ENCODE measurements around the gene NPPA.

Gene NPPA

GRCh38 chr1:11885916-11886315 lies 38.3 kb upstream of the NPPA start:
- H3K36me3 ChIP-seq (ENCODE audit: insufficient read depth, low read length) = no peaks in the 10 kb centered on the region
- no peak overlapping the region for H3K4me3 ChIP-seq
- DNase-seq (ENCODE audit: low read depth, low spot score) = no peak
- TF ChIP-seq POLR2AphosphoS5 (IDR thresholded peaks at IDR 0.05; ENCODE audit: borderline replicate concordance, low read depth, low read length) (no peak), EZH2 (IDR thresholded peaks at IDR 0.05) (no peak), FOXP2 (optimal IDR thresholded peaks at IDR 0.05; ENCODE audit: control extremely low read depth, extremely low read length, insufficient read depth) (no peak)
- no peak overlapping the region for H3K27ac ChIP-seq
- no peaks in the 10 kb centered on the region for H3K9me3 ChIP-seq (ENCODE audit: low read depth, low read length)
- H3K9ac ChIP-seq (ENCODE audit: insufficient read length) = no peak overlapping the region

GRCh38 chr1:11882814-11883538 lies 35.4 kb upstream of the NPPA start:
- Histone ChIP-seq H3K9me3 (ENCODE audit: low read depth, low read length) (no peaks in the 10 kb centered on the region), H3K9ac (ENCODE audit: insufficient read length) (no peak overlapping the region), H3K27ac (no peak overlapping the region), H3K36me3 (ENCODE audit: insufficient read depth, low read length) (no peaks in the 10 kb centered on the region), H3K4me3 (no peak overlapping the region)
- TF ChIP-seq POLR2AphosphoS5 (IDR thresholded peaks at IDR 0.05; ENCODE audit: borderline replicate concordance, low read depth, low read length) = no peak
- no peak for TF ChIP-seq EZH2 (IDR thresholded peaks at IDR 0.05)
- no peak for TF ChIP-seq FOXP2 (optimal IDR thresholded peaks at IDR 0.05; ENCODE audit: control extremely low read depth, extremely low read length, insufficient read depth)
- no peak for DNase-seq (ENCODE audit: low read depth, low spot score)

GRCh38 chr1:11881749-11882441 lies 34.3 kb upstream of the NPPA start:
- H3K27ac ChIP-seq = no peak overlapping the region
- no peaks in the 10 kb centered on the region for H3K36me3 ChIP-seq (ENCODE audit: insufficient read depth, low read length)
- H3K9me3 ChIP-seq (ENCODE audit: low read depth, low read length) = no peaks in the 10 kb centered on the region
- no peak overlapping the region for H3K4me3 ChIP-seq
- H3K9ac ChIP-seq (ENCODE audit: insufficient read length) = no peak overlapping the region
- TF ChIP-seq POLR2AphosphoS5 (IDR thresholded peaks at IDR 0.05; ENCODE audit: borderline replicate concordance, low read depth, low read length) = no peak
- no peak for TF ChIP-seq FOXP2 (optimal IDR thresholded peaks at IDR 0.05; ENCODE audit: control extremely low read depth, extremely low read length, insufficient read depth)
- no peak for TF ChIP-seq EZH2 (IDR thresholded peaks at IDR 0.05)
- DNase-seq (ENCODE audit: low read depth, low spot score) = no peak

GRCh38 chr1:11880911-11881748 lies 33.5 kb upstream of the NPPA start:
- no peak overlapping the region for H3K9ac ChIP-seq (ENCODE audit: insufficient read length)
- no peak for DNase-seq (ENCODE audit: low read depth, low spot score)
- no peaks in the 10 kb centered on the region for H3K9me3 ChIP-seq (ENCODE audit: low read depth, low read length)
- H3K27ac ChIP-seq = no peak overlapping the region
- H3K36me3 ChIP-seq (ENCODE audit: insufficient read depth, low read length) = no peaks in the 10 kb centered on the region
- no peak overlapping the region for H3K4me3 ChIP-seq
- TF ChIP-seq FOXP2 (optimal IDR thresholded peaks at IDR 0.05; ENCODE audit: control extremely low read depth, extremely low read length, insufficient read depth) (no peak), EZH2 (IDR thresholded peaks at IDR 0.05) (no peak), POLR2AphosphoS5 (IDR thresholded peaks at IDR 0.05; ENCODE audit: borderline replicate concordance, low read depth, low read length) (no peak)

GRCh38 chr1:11880181-11880575 lies 32.6 kb upstream of the NPPA start:
- H3K4me3 ChIP-seq = no peak overlapping the region
- no peaks in the 10 kb centered on the region for H3K36me3 ChIP-seq (ENCODE audit: insufficient read depth, low read length)
- no peak overlapping the region for H3K9ac ChIP-seq (ENCODE audit: insufficient read length)
- no peaks in the 10 kb centered on the region for H3K9me3 ChIP-seq (ENCODE audit: low read depth, low read length)
- TF ChIP-seq FOXP2 (optimal IDR thresholded peaks at IDR 0.05; ENCODE audit: control extremely low read depth, extremely low read length, insufficient read depth) = no peak
- TF ChIP-seq POLR2AphosphoS5 (IDR thresholded peaks at IDR 0.05; ENCODE audit: borderline replicate concordance, low read depth, low read length) = no peak
- no peak for TF ChIP-seq EZH2 (IDR thresholded peaks at IDR 0.05)
- no peak for DNase-seq (ENCODE audit: low read depth, low spot score)
- no peak overlapping the region for H3K27ac ChIP-seq

GRCh38 chr1:11879311-11880180 lies 32.0 kb upstream of the NPPA start:
- H3K36me3 ChIP-seq (ENCODE audit: insufficient read depth, low read length) = no peaks in the 10 kb centered on the region
- H3K9ac ChIP-seq (ENCODE audit: insufficient read length) = no peak overlapping the region
- TF ChIP-seq FOXP2 (optimal IDR thresholded peaks at IDR 0.05; ENCODE audit: control extremely low read depth, extremely low read length, insufficient read depth) (no peak), POLR2AphosphoS5 (IDR thresholded peaks at IDR 0.05; ENCODE audit: borderline replicate concordance, low read depth, low read length) (no peak), EZH2 (IDR thresholded peaks at IDR 0.05) (no peak)
- DNase-seq (ENCODE audit: low read depth, low spot score) = no peak
- no peaks in the 10 kb centered on the region for H3K9me3 ChIP-seq (ENCODE audit: low read depth, low read length)
- H3K4me3 ChIP-seq = no peak overlapping the region
- no peak overlapping the region for H3K27ac ChIP-seq

- no peak overlapping the region for H3K9ac ChIP-seq (ENCODE audit: insufficient read length)
- no peak for TF ChIP-seq EZH2 (IDR thresholded peaks at IDR 0.05)
- no peak for TF ChIP-seq POLR2AphosphoS5 (IDR thresholded peaks at IDR 0.05; ENCODE audit: borderline replicate concordance, low read depth, low read length)
- H3K36me3 ChIP-seq (ENCODE audit: insufficient read depth, low read length) = no peaks in the 10 kb centered on the region
- no peaks in the 10 kb centered on the region for H3K9me3 ChIP-seq (ENCODE audit: low read depth, low read length)
- H3K4me3 ChIP-seq = no peak overlapping the region
- no peak for DNase-seq (ENCODE audit: low read depth, low spot score)
- no peak overlapping the region for H3K27ac ChIP-seq
Observed at GRCh38 chr1:11878891-11879190, 31.3 kb upstream of the NPPA start.

Measured in SK-N-MC (cell line).